ENCODE results near the gene SAXO1.
"Not testable (repeated sequence)": the region's sequence is repeated elsewhere in the genome, so short reads cannot be mapped to it uniquely, and the experiment has no call there.

The SAXO1 gene

GRCh38 chr9:18997151-18997550 lies 35.9 kb downstream of the SAXO1 start:
- TF ChIP-seq CTCF (conservative IDR thresholded peaks at IDR 0.05), result no peak
- no peak overlapping the region for H3K27ac ChIP-seq

- H3K27ac ChIP-seq, result no peak overlapping the region
- no peak for TF ChIP-seq CTCF (conservative IDR thresholded peaks at IDR 0.05)
Measured at GRCh38 chr9:18996211-18996610, 36.8 kb downstream of the SAXO1 start.

- no peak for TF ChIP-seq CTCF (conservative IDR thresholded peaks at IDR 0.05)
- no peak overlapping the region for H3K27ac ChIP-seq
Measured at GRCh38 chr9:18994263-18994916, 38.6 kb downstream of the SAXO1 start.

- H3K27ac ChIP-seq, result not testable (repeated sequence)
Measured at GRCh38 chr9:18991197-18991596, 41.8 kb downstream of the SAXO1 start.

GRCh38 chr9:18990494-18990893 lies 42.5 kb downstream of the SAXO1 start:
- H3K27ac ChIP-seq, result no peak overlapping the region
- TF ChIP-seq CTCF (conservative IDR thresholded peaks at IDR 0.05), result no peak

- TF ChIP-seq CTCF (conservative IDR thresholded peaks at IDR 0.05), result no peak
- peak overlapping the region; percentile 13; the same call in 1 of the 2 replicates for H3K27ac ChIP-seq
Measured at GRCh38 chr9:18989865-18990264, 43.1 kb downstream of the SAXO1 start.

GRCh38 chr9:18989097-18989496 lies 43.9 kb downstream of the SAXO1 start:
- no peak for TF ChIP-seq CTCF (conservative IDR thresholded peaks at IDR 0.05)
- peak overlapping the region; percentile 13; the same call in 1 of the 2 replicates for H3K27ac ChIP-seq

GRCh38 chr9:18988003-18988402 lies 45.0 kb downstream of the SAXO1 start:
- no peak for TF ChIP-seq CTCF (conservative IDR thresholded peaks at IDR 0.05)
- H3K27ac ChIP-seq, result no peak overlapping the region

Data from VCaP (cell line).